Duodenal mucosa (tissue), 2 donors: ENCODE results near the gene ALKBH5.

Source experiments
- H3K27ac ChIP-seq: one replicate; pipeline ENCODE4 v1.7.0; 2013; ENCODE audit warnings: low read depth, low read length
- H3K27me3 ChIP-seq, 2 donors: one replicate each; pipeline ENCODE4 v1.7.0; 2013; ENCODE audit warnings: low read length in 2 of 2, control low read depth in 1 of 2; ENCODE audit not compliant: insufficient read depth in 2 of 2, control insufficient read depth in 1 of 2
- H3K36me3 ChIP-seq, 2 donors: one replicate each; pipeline ENCODE4 v1.7.0; 2013; ENCODE audit warnings: low read length in 2 of 2, control low read depth in 1 of 2; ENCODE audit not compliant: insufficient read depth in 2 of 2, control insufficient read depth in 1 of 2
- H3K4me1 ChIP-seq, 2 donors: one replicate each; pipeline ENCODE4 v1.7.0; 2013; ENCODE audit warnings: low read length in 2 of 2, control low read depth in 1 of 2; ENCODE audit not compliant: insufficient read depth in 2 of 2, control insufficient read depth in 1 of 2
- H3K4me3 ChIP-seq, 2 donors: one replicate each; pipeline ENCODE4 v1.7.0; 2013; ENCODE audit warnings: low read length in 2 of 2, low read depth in 1 of 2
- H3K9ac ChIP-seq, 2 donors: one replicate each; pipeline ENCODE4 v1.7.0; 2013; ENCODE audit warnings: low read length in 2 of 2, low read depth in 1 of 2
- H3K9me3 ChIP-seq, 2 donors: one replicate each; pipeline ENCODE4 v1.7.0; 2013; ENCODE audit warnings: low read length in 2 of 2, control low read depth in 1 of 2; ENCODE audit not compliant: control insufficient read depth in 1 of 2

ALKBH5 gene

DNA sequence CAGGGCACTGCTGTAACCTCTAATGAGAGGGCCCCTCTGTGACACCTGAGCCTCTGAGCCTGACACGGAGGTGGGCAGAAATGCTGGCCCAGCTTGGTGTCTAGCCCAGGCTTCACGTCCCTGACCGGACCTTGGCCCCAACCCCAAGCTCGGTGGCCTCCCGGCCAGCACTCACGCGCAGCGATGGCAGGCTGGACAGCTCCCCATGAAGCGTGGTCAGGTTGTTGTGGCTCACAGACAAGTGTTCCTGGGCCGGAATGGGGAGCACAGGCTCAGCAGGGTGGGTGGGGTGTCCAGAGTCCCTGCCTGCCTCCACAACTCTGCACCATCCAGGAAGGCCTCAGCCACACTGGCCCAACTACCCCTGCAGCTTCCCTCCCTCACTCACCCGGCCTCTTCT lies 72.7 kb downstream of the ALKBH5 start:
- no peaks in the 10 kb centered on the region for H3K9me3 ChIP-seq
- no peak overlapping the region for H3K27ac ChIP-seq
- peaks cover 23 to 30% of the 10 kb centered on the region in 2 donors for H3K4me1 ChIP-seq
- no peaks in the 10 kb centered on the region for H3K27me3 ChIP-seq
- peaks cover 34 to 52% of the 10 kb centered on the region in 2 donors for H3K36me3 ChIP-seq
- no peak overlapping the region for H3K9ac ChIP-seq
- H3K4me3 ChIP-seq, result no peak overlapping the region

DNA sequence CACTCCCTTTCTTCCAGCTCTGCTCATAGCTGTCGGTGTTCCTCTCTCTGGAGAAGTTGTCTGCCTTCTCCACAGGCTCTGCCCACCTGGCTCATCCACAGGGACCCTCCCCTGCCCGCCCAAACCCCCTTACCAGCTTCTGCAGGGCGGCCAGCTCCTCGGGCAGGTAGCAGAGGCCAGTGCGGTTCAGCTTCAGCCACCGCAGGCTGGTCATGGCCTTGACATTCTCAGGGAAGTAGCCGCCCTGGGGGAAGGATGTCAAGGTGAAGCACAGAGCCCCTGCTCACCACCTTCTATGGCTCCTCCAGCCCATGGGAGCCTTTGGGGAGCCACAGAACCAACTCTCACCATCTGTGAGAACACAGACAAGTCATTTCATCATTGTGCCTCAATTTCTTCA lies 73.1 kb downstream of the ALKBH5 start:
- Histone ChIP-seq H3K9me3 (no peaks in the 10 kb centered on the region), H3K4me3 (peak overlapping the region; percentile 86 to 96), H3K27ac (no peak overlapping the region), H3K9ac (peak overlapping the region in 1 of 2 donors; percentile 81), H3K4me1 (peaks cover 27 to 34% of the 10 kb centered on the region in 2 donors), H3K27me3 (no peaks in the 10 kb centered on the region), H3K36me3 (peaks cover 29 to 49% of the 10 kb centered on the region in 2 donors)

DNA sequence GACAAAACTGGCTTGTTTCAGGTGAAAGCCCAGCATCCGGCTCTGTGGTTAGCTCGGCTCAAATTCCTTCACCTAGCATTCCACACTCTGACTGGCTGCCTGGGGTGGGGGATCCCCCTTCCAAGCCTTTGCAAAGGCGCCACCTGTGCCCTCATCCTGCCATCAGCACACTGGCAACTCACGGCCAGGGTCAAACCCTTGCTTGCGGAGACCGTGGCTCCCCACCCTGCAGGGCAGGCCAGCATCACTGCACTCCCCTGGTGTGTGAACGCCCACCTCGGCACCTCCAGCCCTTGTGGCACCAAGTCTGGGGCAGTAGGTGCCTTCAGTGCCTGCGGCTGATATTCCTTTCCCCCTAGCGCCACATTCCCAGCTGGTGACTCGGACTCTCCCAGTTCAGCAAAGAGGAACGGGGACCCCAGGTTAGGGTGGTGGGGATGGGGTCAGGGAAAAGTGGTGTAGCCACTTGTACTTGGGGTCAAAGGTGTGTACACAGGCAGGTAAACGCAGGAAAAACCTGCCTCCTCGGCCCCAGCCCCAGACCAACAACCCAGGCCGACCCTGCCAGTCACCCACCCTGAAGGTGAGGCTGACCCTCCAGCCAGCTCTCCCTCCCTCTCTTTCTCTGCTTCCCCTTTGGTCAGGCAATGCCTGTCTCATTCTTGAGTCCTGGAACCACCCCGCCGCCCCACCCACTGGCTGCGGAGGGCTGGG lies 73.8 kb downstream of the ALKBH5 start:
- peak overlapping the region; percentile 92 for H3K27ac ChIP-seq
- H3K27me3 ChIP-seq, result no peaks in the 10 kb centered on the region
- H3K9ac ChIP-seq, result peak overlapping the region; percentile 81 to 94
- peaks cover 23 to 42% of the 10 kb centered on the region in 2 donors for H3K36me3 ChIP-seq
- H3K9me3 ChIP-seq, result no peaks in the 10 kb centered on the region
- peak overlapping the region; percentile 86 to 96 for H3K4me3 ChIP-seq
- H3K4me1 ChIP-seq, result peaks cover 34 to 40% of the 10 kb centered on the region in 2 donors

DNA sequence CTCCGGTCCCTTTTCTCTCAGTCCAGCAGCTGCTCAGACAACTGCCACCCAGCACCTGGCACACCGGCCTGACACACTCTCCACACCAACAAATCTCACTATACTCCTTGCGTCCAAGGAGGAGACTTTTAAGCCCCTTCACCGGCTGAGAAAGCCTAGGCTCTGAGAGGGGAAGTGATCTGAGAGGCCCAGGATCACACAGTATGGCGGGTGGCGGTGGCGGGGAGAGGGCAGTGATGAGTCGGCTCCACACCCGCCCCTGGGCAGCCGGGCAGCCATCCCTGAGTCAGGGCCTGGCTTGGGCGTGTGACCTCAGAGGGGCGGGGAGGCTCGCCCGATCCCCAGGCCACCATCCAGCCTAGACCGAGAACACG lies 74.3 kb downstream of the ALKBH5 start:
- Histone ChIP-seq H3K4me1 (peaks cover 34 to 40% of the 10 kb centered on the region in 2 donors), H3K27me3 (no peaks in the 10 kb centered on the region), H3K36me3 (peaks cover 20 to 39% of the 10 kb centered on the region in 2 donors), H3K27ac (peak overlapping the region; percentile 92), H3K9me3 (no peaks in the 10 kb centered on the region), H3K9ac (peak overlapping the region; percentile 81 to 94), H3K4me3 (peak overlapping the region; percentile 86 to 96)

DNA sequence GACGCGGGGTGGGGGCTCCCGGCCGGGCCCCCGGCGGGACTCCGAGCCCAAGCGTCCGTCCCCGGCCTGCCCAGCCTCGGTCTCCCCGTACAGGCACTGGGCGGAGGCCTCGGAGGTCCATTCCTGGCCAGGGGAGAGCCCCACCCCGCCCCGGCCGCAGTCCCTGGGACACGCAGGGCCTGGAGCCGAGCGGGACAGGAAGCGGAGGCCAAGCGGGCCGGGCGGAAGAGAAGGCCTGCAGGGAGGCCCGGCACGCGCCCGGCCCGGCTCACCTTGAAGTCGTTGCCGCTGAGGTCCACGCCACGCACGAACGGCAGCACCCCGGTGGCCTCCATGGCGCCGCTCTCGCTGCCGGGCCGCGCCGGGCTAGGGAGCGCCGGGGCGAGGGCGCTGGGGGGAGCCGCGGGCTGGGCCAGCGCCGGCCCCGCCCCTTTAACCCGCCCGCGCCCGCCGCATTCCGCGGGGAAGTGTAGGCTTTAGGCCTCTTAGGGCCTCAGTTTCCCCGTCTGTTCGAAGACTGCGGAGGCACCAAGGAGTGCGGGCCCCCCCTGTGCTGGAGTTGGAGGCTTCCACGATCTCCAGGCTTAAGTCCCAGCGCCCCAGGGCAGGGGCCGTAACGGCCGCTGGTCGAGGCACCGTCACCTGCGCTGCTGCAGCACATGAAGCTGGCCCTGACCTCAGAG lies 74.9 kb downstream of the ALKBH5 start, which contains the start of gene FLII:
Gene FLII, minus strand, starts transcription at position 383 of the 683 bp plus-strand sequence. Its CDS starts 48 bp downstream, at position 335.
- Histone ChIP-seq H3K4me3 (peak within 1 kb of the TSS; percentile 86 to 96), H3K27ac (peak within 1 kb of the TSS; percentile 92), H3K9me3 (no peaks in the 10 kb centered on the region), H3K4me1 (peaks cover 34 to 40% of the 10 kb centered on the region in 2 donors), H3K27me3 (no peaks in the 10 kb centered on the region), H3K36me3 (peaks cover 22 to 39% of the 10 kb centered on the region in 2 donors), H3K9ac (peak within 1 kb of the TSS; percentile 81 to 94)
